ENCODE measurements around the gene DOCK2. TPM values are rescaled to one million over a fixed set of nuclear protein-coding genes. Genes with fewer than 3 reads are reported as not detected.

DOCK2 gene
- polyA plus RNA-seq, 1 of the 3 experiments (the other 2 are of a cell fraction): 3.8 TPM

GRCh38 chr5:170075696-170076095, 438.6 kb downstream of the DOCK2 start:
- Histone ChIP-seq H3K4me1 (ENCODE audit: control insufficient read depth in 1 of 2, insufficient read depth in 2 of 2, low read depth in 1 of 2, low read length in 1 of 2) (no peaks in the 10 kb centered on the region), H3K4me2 (no peak overlapping the region), H3K4me3 (ENCODE audit: low read depth in 2 of 2, low read length in 1 of 2) (no peak overlapping the region), H4K20me1 (ENCODE audit: insufficient read depth) (no peaks in the 10 kb centered on the region), H3K9ac (no peak overlapping the region), H3K79me2 (ENCODE audit: insufficient read depth) (no peaks in the 10 kb centered on the region), H3F3A (replicated peaks; ENCODE audit: insufficient read depth) (no peaks in the 10 kb centered on the region), H3K9me2 (no peaks in the 10 kb centered on the region), H3K27me3 (ENCODE audit: insufficient read depth) (no peaks in the 10 kb centered on the region), H3K9me3 (no peaks in the 10 kb centered on the region), H2AFZ (ENCODE audit: low read depth) (no peak overlapping the region), H3K36me3 (replicated peaks in 1 of 2; ENCODE audit: control insufficient read depth in 1 of 2, insufficient read depth in 2 of 2, low read length in 1 of 2) (no peaks in the 10 kb centered on the region), H3K27ac (ENCODE audit: low read depth in 2 of 2, low read length in 1 of 2) (no peak overlapping the region)
- TF ChIP-seq MXI1 (IDR thresholded peaks at IDR 0.05; ENCODE audit: low read depth, low read length) (no peak), TCF12 (IDR thresholded peaks at IDR 0.05) (no peak), ZBTB33 (IDR thresholded peaks at IDR 0.05; ENCODE audit: borderline replicate concordance, low read depth) (no peak), EP300 (IDR thresholded peaks at IDR 0.05; ENCODE audit: borderline replicate concordance in 1 of 2, low read depth in 1 of 2, low read length in 1 of 2) (no peak), POLR2AphosphoS5 (IDR thresholded peaks at IDR 0.05; ENCODE audit: low read depth, low read length) (no peak), USF2 (IDR thresholded peaks at IDR 0.05; ENCODE audit: borderline replicate concordance, low read depth, low read length) (no peak), TAF1 (IDR thresholded peaks at IDR 0.05; ENCODE audit: borderline replicate concordance, low read depth, low read length) (no peak), FOSL2 (IDR thresholded peaks at IDR 0.05; ENCODE audit: borderline replicate concordance, low read depth) (no peak), CTCF (IDR thresholded peaks at IDR 0.05) (no peak), JUND (IDR thresholded peaks at IDR 0.05) (no peak), SMC3 (IDR thresholded peaks at IDR 0.05; ENCODE audit: low read depth, low read length) (no peak), CHD2 (IDR thresholded peaks at IDR 0.05; ENCODE audit: low read length, partially characterized antibody) (no peak), IRF3 (IDR thresholded peaks at IDR 0.05; ENCODE audit: low read depth, low read length) (no peak), MAX (IDR thresholded peaks at IDR 0.05; ENCODE audit: low read depth) (no peak), TEAD4 (IDR thresholded peaks at IDR 0.05; ENCODE audit: borderline replicate concordance, insufficient read depth) (no peak), USF1 (IDR thresholded peaks at IDR 0.05; ENCODE audit: borderline replicate concordance, low read depth) (no peak), RCOR1 (IDR thresholded peaks at IDR 0.05; ENCODE audit: low read length) (no peak), NFIC (IDR thresholded peaks at IDR 0.05; ENCODE audit: borderline replicate concordance) (no peak), FOXJ3 (CRISPR knock-in tag; IDR thresholded peaks at IDR 0.05) (no peak), SIN3A (IDR thresholded peaks at IDR 0.05; ENCODE audit: borderline replicate concordance, low read depth, low read length) (no peak)
- POLR2A ChIA-PET: no interaction called here
- CTCF ChIA-PET: interaction anchor here (0.7 to 1.5 kb wide), 6 partner anchors 13 to 278 kb away, joined by 3 to 4 read pairs (median 3); no protein-coding TSS in a partner anchor
- no peak for DNase-seq
- 80% methylated on average over 7 of the region's 7 CpGs for WGBS (ENCODE audit: low lambda C conversion rate)

All from SK-N-SH (cell line).